Heart left ventricle (tissue), 13 donors: ENCODE results near the gene PDE6A.

ENCODE experiments used
- POLR2A ChIP-seq, 2 donors: fragments of 450-650 bp; IDR thresholded peaks; one replicate each; pipeline ENCODE4 v1.6.1; 2017; ENCODE audit warnings: antibody characterized with exemption in 2 of 2, mild to moderate bottlenecking in 2 of 2, moderate library complexity in 2 of 2
- TF ChIP-seq, protein P1 (sequence below), 12 donors: fragments of 200-600 bp; sonication (generic) in 4 of 12; IDR thresholded peaks; one replicate each; pipeline versions ENCODE4 v1.5.0 to v1.8.0; 2018 to 2022; ENCODE audit warnings: antibody characterized with exemption in 12 of 12, mild to moderate bottlenecking in 5 of 12
- donor health status: ischemic (EF 13 %, LVEDD 7.1; RV severe dilation, severe dysfunction).
- donor health status: DM: no; HTN: yes; CAD: no.
- donor health status: DM: no; HTN: no; CAD: no.
- donor health status: ischemic (EF 25% LVEDD 6.9; RV normal size, moderate dysfunction).
- donor health status: ischemic (EF 25% LVEDD 5.7; RV mildly dilated, moderate dysfunction).
- donor health status: ischemic (EF 35%, LVEDD 5.7; RV mildly dilated, moderate dysfunction).
- donor health status: nonischemic (EF 11% LVEDD 7.7; RV severe dilation, severe dysfunction).
- donor health status: DM: yes; HTN: yes; CAD: no.
- donor health status: PGD.
- donor health status: ischemic (EF 29% LVEDD 5.4; RV normal size, mild dysfunction).
- donor health status: nonischemic (EF 23%, LVEDD 6.1; RV moderate dilation, normal function).

DNA sequence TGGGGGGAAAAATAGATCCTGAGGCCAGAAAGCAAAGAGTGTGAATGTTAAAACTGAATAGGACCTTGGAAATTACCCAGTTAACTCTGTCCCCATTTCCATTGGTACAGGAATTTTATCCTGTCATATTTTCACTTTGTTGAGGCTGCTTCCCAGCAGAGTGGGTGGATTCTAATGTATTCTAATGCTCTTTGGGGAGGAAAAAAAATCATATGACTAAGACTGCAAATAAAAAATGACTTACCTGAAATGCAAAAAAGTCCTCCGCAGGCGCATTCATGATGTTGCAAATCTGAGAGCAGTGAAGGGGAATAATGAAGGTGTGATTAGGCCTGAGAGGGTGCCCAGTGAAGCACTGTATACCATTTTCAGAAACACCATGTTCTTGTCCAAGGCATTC is 41.2 kb downstream of the PDE6A start:
- TF ChIP-seq, protein P1, sequence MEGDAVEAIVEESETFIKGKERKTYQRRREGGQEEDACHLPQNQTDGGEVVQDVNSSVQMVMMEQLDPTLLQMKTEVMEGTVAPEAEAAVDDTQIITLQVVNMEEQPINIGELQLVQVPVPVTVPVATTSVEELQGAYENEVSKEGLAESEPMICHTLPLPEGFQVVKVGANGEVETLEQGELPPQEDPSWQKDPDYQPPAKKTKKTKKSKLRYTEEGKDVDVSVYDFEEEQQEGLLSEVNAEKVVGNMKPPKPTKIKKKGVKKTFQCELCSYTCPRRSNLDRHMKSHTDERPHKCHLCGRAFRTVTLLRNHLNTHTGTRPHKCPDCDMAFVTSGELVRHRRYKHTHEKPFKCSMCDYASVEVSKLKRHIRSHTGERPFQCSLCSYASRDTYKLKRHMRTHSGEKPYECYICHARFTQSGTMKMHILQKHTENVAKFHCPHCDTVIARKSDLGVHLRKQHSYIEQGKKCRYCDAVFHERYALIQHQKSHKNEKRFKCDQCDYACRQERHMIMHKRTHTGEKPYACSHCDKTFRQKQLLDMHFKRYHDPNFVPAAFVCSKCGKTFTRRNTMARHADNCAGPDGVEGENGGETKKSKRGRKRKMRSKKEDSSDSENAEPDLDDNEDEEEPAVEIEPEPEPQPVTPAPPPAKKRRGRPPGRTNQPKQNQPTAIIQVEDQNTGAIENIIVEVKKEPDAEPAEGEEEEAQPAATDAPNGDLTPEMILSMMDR (IDR thresholded peaks at IDR 0.05), result no peak
- TF ChIP-seq POLR2A (IDR thresholded peaks at IDR 0.05), result no peak
